Kidney epithelial cell (primary cell): ENCODE results near the gene HOXA2. TPM values are rescaled to one million over a fixed set of nuclear protein-coding genes. Genes with fewer than 3 reads are reported as not detected.

Experiments used
- DNase-seq: peaks from one replicate; pipeline ENCODE4 v3.0.0-alpha.2; 2010; ENCODE audit warnings: low read depth
- H3K27me3 ChIP-seq: 2 replicates; pipeline ENCODE4 v1.6.0; 2011; ENCODE audit warnings: low read length; ENCODE audit not compliant: control insufficient read depth, insufficient read depth
- H3K36me3 ChIP-seq: 2 replicates; pipeline ENCODE4 v1.5.1; 2011; ENCODE audit warnings: low read length; ENCODE audit not compliant: control insufficient read depth, insufficient read depth
- H3K4me3 ChIP-seq: 2 replicates; pipeline ENCODE4 v1.5.1; 2011; ENCODE audit warnings: low read depth, mild to moderate bottlenecking, control low read depth, low read length
- total RNA-seq: library from RNA; depleted of rRNA; stranded (reverse); fragments of >200 nt; gene quantifications from 2 replicates; pipeline ENCODE4 v1.2.3, GENCODE V29; 2015
- TF ChIP-seq, protein P1 (sequence below): IDR thresholded peaks from 2 replicates; pipeline ENCODE4 v1.5.1; 2011; ENCODE audit warnings: mild to moderate bottlenecking, moderate library complexity, low read length, control low read depth, inconsistent platforms; ENCODE audit not compliant: insufficient read depth, poor library complexity, severe bottlenecking

The HOXA2 gene
- total RNA-seq, result 0.34 and 1.1 TPM in 2 replicates

DNA sequence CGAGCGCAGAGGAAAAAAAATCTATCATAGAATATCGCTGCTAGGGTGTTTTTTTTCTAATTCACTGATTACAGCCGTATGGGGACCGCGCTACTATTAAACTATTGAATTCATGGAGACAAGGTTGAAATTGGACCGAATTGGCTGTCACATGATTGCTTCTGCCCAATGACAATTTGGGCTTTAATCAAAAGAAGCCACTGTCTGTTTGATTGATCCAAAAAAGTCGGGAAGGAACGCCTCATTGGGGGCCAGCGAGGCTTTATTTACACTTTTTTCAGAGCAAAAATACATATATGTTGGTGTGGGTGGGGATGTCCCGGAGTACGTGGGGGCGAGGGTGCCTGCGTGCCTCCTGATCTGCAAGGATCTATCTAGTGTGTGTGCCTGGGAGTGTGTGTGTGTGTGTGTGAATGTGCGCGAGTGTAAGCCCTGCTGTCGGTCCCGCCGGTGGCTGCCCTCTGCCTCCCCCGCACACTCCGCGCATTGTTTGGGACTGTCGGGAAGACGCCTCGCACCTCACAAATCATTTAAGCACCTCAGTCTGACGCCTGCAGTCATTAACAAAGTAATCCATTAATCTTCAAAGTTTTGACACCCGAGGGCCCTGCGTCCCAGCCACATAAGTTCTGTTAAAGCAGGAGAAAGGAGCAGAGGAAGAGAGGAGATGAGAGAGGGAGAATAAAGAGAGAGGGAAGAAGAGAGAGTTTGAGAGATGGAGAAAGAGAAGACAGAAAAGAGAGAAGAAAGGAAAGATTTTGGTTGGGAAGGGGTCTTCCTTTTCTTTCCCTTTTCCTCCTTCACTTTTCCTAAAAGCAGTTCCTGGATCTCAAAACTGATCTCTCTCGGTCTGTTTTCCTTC is at the start of gene HOXA2:
HOXA2 (minus strand) TSS at position 103 of the 862 bp plus-strand sequence. CDS start 183 bp downstream, outside the sequence.
- TF ChIP-seq, protein P1, sequence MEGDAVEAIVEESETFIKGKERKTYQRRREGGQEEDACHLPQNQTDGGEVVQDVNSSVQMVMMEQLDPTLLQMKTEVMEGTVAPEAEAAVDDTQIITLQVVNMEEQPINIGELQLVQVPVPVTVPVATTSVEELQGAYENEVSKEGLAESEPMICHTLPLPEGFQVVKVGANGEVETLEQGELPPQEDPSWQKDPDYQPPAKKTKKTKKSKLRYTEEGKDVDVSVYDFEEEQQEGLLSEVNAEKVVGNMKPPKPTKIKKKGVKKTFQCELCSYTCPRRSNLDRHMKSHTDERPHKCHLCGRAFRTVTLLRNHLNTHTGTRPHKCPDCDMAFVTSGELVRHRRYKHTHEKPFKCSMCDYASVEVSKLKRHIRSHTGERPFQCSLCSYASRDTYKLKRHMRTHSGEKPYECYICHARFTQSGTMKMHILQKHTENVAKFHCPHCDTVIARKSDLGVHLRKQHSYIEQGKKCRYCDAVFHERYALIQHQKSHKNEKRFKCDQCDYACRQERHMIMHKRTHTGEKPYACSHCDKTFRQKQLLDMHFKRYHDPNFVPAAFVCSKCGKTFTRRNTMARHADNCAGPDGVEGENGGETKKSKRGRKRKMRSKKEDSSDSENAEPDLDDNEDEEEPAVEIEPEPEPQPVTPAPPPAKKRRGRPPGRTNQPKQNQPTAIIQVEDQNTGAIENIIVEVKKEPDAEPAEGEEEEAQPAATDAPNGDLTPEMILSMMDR, result no peak
- Histone ChIP-seq H3K27me3 (no peaks in the 10 kb centered on the region), H3K36me3 (no peaks in the 10 kb centered on the region), H3K4me3 (peak within 1 kb of the TSS; percentile 31)
- no peak for DNase-seq

- TF ChIP-seq, protein P1, result no peak
- Histone ChIP-seq H3K27me3 (no peaks in the 10 kb centered on the region), H3K4me3 (peak overlapping the region; percentile 71), H3K36me3 (no peaks in the 10 kb centered on the region)
- no peak for DNase-seq
These were observed 49.0 kb upstream of the HOXA2 start for GRCh38 chr7:27151341-27151930.

- Histone ChIP-seq H3K27me3 (no peaks in the 10 kb centered on the region), H3K4me3 (peak overlapping the region; percentile 71), H3K36me3 (no peaks in the 10 kb centered on the region)
- DNase-seq, result no peak
- TF ChIP-seq, protein P1, result peak; percentile 54
These were observed 48.3 kb upstream of the HOXA2 start for GRCh38 chr7:27150568-27151340.

DNA sequence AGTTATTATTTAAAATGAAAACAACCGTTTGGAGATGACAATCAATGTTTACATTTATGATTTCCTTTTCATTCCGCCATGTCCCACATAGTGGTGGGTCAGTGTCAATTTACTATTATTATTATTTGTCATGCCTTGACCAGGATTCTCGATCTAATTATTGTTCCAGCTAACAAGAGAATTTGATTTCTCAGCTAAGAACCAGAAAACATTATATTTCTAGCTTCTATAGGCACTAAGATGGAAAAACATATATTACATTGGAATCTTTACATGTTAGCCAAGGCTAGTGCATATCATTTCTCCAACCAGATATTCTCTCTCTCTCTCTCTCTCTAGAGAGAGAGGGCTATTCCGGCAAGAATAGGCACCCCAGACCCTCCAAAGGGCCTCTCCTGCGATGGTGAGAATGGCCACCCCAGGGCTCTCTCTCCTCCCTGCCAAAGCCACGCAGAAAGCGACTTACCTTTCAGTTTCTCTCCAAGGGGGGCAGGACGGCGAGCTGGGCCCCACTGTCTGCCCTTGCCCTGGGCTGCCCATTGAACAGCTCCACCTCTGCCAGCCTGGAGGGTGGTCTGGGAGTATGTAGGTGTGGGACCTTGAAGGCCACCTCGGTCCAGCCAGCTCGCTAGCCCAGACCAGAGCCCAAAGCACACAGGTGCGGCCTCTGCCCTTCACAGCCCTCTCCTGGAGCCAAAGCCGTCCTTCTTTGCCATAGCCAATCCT is 47.5 kb upstream of the HOXA2 start:
- TF ChIP-seq, protein P1, result no peak
- no peaks in the 10 kb centered on the region for H3K36me3 ChIP-seq
- no peaks in the 10 kb centered on the region for H3K27me3 ChIP-seq
- H3K4me3 ChIP-seq, result peak overlapping the region; percentile 71
- no peak for DNase-seq

DNA sequence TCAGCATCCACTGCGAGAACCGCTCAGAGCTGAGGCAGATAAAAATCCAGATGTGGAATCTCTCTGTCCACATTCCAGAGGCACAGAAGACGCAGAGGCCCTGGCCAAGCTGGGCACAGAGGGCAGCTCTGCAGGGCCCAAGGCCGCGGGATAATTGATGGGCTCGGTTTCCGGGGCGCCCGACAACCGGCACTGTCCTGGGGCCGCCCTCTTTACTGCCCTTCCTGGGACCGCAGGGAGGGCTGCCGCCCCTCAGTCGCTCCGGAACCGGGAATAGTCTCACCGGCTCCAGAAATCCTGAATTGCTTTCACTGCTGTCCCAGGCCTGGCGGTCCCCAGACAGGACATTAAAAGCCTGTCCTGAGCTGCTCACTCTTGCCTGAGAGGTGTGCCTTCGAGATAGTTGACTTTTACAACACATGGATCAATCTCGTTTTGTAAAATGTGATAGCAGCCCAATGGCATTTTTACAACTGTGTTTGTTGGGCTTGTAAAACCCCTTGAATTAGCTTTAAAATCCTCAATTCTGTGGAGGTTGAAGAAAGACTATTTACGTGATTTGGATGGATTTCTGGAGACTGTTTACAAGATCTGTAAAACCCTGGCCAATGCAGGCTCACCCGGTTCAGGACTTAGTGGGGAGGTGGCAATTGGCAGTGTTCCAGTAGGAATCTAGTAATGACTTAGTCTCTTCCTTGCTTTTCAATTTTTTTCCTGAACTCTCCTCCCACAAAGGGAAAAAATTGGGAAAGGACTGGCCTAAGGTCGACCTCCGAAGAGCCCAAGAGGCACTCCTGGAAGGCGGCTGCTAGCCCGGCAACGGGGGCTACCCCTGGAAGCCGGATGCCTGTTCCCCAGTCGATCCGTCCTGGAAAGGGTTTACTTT is 46.5 kb upstream of the HOXA2 start:
- H3K27me3 ChIP-seq, result no peaks in the 10 kb centered on the region
- TF ChIP-seq, protein P1, result no peak
- peak overlapping the region; percentile 71 for H3K4me3 ChIP-seq
- peaks cover 1% of the 10 kb centered on the region for H3K36me3 ChIP-seq
- no peak for DNase-seq
